SJCRH30 (cell line): ENCODE measurements around the gene PDE5A. TPM values are rescaled to one million over a fixed set of nuclear protein-coding genes. Genes with fewer than 3 reads are reported as not detected.

Source experiments
- DNase-seq, 2 experiments: peaks; one replicate each; pipeline ENCODE4 v3.0.0-alpha.2; 2015 to 2020
- H3K27ac ChIP-seq: fragments of 250-450 bp; sonication (Bioruptor Pico); 2 replicates; pipeline ENCODE4 v1.5.1; 2020; ENCODE audit warnings: mild to moderate bottlenecking, moderate library complexity
- H3K27me3 ChIP-seq: fragments of 250-450 bp; sonication (Bioruptor Pico); 2 replicates; pipeline ENCODE4 v1.5.1; 2020; ENCODE audit warnings: mild to moderate bottlenecking, moderate library complexity
- H3K36me3 ChIP-seq: fragments of 250-450 bp; sonication (Bioruptor Pico); 2 replicates; pipeline ENCODE4 v1.5.1; 2020; ENCODE audit warnings: mild to moderate bottlenecking, moderate library complexity
- H3K4me1 ChIP-seq: fragments of 250-450 bp; sonication (Bioruptor Pico); 2 replicates; pipeline ENCODE4 v1.5.1; 2020; ENCODE audit warnings: mild to moderate bottlenecking, moderate library complexity
- H3K4me3 ChIP-seq: fragments of 250-450 bp; sonication (Bioruptor Pico); 2 replicates; pipeline ENCODE4 v1.5.1; 2020; ENCODE audit warnings: mild to moderate bottlenecking, moderate library complexity
- H3K9me3 ChIP-seq: fragments of 250-450 bp; sonication (Bioruptor Pico); replicated peaks from 2 replicates; pipeline ENCODE4 v1.5.1; 2020; ENCODE audit warnings: mild to moderate bottlenecking, moderate library complexity
- total RNA-seq: library from RNA; depleted of rRNA; stranded (reverse); fragments of >200 nt; shearing (Covaris generic); gene quantifications from 2 replicates; pipeline ENCODE4 v1.2.3, GENCODE V29; 2014

The PDE5A gene
- total RNA-seq, 1 experiment from 2014 or later: 4.3 TPM

DNA sequence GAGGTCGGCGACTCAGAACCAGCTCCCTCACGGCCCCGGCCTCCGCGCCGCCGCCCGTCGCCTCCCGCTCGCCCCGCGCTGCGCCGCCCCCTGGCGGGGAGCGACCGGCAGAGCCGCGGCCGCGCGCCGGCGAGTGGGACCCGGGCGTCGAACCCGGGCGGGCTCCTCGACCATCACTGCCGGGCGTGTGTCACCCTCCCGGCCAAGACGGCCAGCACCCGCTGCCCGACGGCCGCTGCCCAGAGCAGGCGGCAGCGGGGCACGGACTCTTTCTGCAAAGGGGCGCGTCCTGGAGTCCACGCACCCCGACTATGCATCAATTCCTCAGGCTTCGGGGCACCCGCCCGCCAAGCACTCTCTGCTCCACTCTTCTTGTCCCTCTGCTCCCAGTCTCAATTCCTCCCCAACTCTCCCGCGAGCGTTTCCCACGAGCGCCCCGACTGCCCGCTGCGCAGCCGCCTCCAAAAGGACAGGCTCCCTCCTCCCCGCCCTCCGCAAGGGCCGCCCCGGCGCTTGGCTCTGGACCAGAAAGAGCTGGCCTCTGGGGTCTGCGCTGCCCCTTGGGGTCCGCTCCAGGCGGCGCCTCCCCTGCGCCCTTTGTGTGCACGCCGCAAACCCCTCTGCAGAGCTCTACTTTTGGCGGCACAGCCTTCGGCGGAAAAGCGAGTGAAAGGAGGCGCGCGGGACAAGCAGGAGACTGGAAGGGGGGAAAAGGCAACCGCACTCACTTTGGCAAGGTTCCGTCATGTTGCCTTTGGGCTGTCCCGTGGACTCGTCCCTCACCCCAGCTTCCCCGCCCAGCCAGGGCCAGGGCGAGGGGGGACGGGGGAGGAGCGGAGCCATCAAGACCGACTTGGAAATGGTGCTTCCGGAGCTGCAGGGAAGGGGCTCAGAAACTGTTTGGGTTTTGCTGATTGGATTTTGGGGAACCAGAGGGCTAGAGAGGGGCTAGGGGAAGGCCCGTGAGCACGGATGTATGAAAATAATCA, 1.0 kb downstream of the PDE5A start:
- H3K9me3 ChIP-seq: no peaks in the 10 kb centered on the region
- H3K27ac ChIP-seq: no peak overlapping the region
- H3K4me3 ChIP-seq: peak overlapping the region; percentile 65
- H3K27me3 ChIP-seq: no peaks in the 10 kb centered on the region
- DNase-seq: peak; percentile 69 to 75
- peaks cover 4% of the 10 kb centered on the region; the same call in 1 of the 2 replicates for H3K4me1 ChIP-seq
- no peaks in the 10 kb centered on the region for H3K36me3 ChIP-seq

DNA sequence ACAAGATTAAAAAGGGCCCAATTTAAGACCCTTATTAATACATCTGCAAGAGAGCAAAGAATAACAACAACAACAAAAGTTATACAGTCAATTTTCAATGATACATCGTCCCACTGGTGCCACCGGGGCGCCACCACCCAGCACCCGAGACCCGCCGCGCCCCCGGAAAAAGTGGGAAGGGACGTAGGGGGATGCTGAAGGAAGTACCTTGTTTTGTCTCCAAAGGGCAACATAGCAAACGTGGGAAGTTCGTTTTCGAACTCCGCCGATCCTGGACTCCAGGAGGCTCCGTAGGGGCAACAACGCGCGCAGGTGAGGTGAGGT, 1.7 kb downstream of the PDE5A start:
- H3K36me3 ChIP-seq: no peaks in the 10 kb centered on the region
- no peaks in the 10 kb centered on the region for H3K9me3 ChIP-seq
- H3K27ac ChIP-seq: no peak overlapping the region
- H3K4me3 ChIP-seq: peak overlapping the region; percentile 65
- no peak for DNase-seq
- peaks cover 4% of the 10 kb centered on the region; the same call in 1 of the 2 replicates for H3K4me1 ChIP-seq
- H3K27me3 ChIP-seq: no peaks in the 10 kb centered on the region

DNA sequence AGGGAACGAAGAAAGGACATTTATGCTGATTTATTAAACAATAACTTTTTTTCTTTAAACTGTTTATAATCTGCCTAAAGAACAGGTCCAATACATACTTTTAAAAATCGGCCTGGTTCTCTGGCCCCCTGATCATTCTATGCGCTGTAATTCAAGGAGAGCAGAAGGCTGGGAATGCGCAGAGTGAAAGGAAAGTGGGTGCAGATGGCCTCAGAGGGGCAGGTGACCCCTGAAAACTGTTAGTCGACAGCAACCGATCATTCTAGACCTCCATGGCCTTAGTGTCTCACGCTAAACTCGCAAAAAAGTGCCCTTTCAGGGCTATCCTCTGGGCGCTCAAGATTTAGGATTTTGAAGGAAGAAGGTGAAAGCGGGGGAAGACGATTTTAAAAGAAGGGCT, 2.2 kb downstream of the PDE5A start:
- Histone ChIP-seq H3K27ac (no peak overlapping the region), H3K4me1 (peaks cover 4% of the 10 kb centered on the region; the same call in 1 of the 2 replicates), H3K9me3 (no peaks in the 10 kb centered on the region), H3K36me3 (no peaks in the 10 kb centered on the region), H3K4me3 (no peak overlapping the region), H3K27me3 (no peaks in the 10 kb centered on the region)
- DNase-seq: no peak

DNA sequence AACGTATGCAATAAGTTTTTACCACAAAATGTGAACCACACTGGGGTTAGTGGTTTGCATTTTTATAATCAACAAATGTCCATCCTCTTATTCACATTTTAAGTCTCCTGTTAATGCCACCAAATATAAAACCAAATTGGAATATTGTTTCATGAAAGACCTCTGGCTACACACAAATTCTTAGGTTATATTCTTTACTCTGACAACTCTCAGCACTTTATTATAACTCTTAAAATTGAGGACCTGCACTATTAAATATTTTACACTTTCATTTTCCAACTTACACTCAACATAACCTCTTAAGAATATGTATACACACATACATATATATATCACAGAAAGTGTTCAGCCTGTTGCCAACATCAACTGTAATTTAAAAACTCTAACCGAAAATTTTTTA, 2.8 kb downstream of the PDE5A start:
- H3K27ac ChIP-seq: no peak overlapping the region
- no peaks in the 10 kb centered on the region for H3K27me3 ChIP-seq
- no peak for DNase-seq
- H3K4me1 ChIP-seq: peaks cover 4% of the 10 kb centered on the region; the same call in 1 of the 2 replicates
- no peak overlapping the region for H3K4me3 ChIP-seq
- H3K36me3 ChIP-seq: no peaks in the 10 kb centered on the region
- H3K9me3 ChIP-seq: no peaks in the 10 kb centered on the region

DNA sequence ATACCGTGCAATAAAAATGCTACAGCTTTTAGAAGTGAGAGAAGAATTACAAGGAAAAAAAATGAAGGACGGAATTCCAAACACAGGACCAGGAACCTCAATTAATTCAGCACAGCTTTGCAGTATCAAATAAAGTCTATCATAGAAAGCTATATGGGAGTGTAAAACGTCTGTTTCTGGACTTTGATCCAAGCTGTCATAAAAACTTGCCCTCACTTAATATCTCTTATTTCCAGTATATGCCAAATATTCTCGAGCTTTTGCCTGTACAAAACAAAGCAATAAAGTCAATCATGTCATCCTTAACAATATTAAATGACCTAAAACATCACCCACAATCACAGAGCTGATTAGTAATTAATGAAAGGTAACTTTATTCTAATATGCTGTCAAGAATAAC, 4.2 kb downstream of the PDE5A start:
- H3K27me3 ChIP-seq: no peaks in the 10 kb centered on the region
- H3K27ac ChIP-seq: no peak overlapping the region
- no peaks in the 10 kb centered on the region for H3K36me3 ChIP-seq
- DNase-seq: no peak
- peaks cover under 1% of the 10 kb centered on the region; the same call in 1 of the 2 replicates for H3K4me1 ChIP-seq
- no peaks in the 10 kb centered on the region for H3K9me3 ChIP-seq
- no peak overlapping the region for H3K4me3 ChIP-seq

DNA sequence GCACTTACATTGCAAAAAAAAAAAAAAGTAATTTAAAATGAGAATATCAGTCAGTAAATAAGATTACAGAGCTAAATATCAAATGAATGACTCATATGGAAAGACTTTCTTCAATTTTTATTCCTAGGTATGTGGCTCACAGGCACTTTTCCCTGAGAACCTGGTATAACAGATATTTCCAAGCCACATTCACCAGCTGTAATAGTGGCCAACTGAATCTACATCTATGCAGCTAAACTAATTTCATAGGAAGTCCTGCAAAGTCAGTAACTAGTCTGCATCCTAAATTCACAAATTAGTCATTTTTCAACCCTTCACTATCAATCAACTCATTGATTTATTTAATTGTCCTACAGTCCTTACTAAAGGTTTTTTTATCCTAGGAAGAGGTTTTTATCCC, 5.6 kb downstream of the PDE5A start:
- Histone ChIP-seq H3K9me3 (no peaks in the 10 kb centered on the region), H3K36me3 (no peaks in the 10 kb centered on the region), H3K4me1 (no peaks in the 10 kb centered on the region), H3K27ac (no peak overlapping the region), H3K27me3 (no peaks in the 10 kb centered on the region), H3K4me3 (no peak overlapping the region)
- DNase-seq: no peak

DNA sequence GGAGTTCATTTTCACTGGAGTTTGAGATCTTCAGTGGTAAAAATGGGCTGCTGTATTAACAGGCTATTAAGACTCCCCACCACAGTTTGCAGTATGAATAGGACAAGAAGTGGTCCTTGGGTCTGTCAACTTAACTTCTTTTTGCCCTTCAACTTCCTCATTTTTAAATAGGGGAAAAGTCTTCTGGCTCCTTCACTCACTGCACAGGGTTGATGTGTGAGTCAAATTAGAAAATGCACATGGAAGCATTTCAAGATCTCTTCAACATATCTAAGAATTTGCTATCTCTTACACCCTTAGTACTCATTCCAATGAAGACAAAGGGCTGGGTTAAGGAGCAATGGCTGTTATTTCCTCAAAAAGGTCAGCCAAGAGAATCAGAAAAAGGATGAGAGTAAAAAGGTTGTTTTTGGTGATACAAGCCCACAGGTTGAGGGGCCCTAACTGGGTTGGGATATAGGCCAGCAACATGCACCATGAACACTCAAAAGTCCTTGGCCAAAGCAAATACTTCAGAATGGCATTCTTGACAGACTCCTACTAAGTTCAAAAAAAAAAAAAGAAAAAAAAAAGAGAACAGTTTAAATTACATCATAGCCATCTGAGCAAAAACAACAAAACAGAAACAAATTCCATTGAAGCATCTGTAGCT, 13.4 kb downstream of the PDE5A start:
- DNase-seq: no peak
- H3K36me3 ChIP-seq: no peaks in the 10 kb centered on the region
- no peaks in the 10 kb centered on the region for H3K27me3 ChIP-seq
- no peaks in the 10 kb centered on the region; the same call in 1 of the 2 replicates for H3K9me3 ChIP-seq
- H3K4me3 ChIP-seq: no peak overlapping the region
- H3K4me1 ChIP-seq: no peaks in the 10 kb centered on the region
- no peak overlapping the region for H3K27ac ChIP-seq

DNA sequence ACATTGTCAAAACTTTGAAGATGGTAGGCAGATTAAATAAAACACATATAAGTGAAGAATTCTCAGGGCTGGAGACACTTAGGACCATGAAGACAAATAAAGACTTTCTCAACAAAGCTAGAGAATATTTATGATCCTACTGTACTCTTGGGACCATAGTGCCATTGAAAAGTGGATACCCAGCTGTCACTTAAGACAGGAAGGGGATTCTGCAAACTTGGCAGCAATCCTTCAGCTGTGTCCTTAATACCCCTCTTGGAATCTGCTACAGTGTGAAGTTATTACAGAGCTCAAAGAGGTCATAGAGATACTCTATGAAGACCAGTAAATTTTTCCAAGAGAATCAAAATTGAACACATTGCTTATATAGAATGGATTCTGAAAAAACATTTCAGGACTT, 24.3 kb downstream of the PDE5A start:
- DNase-seq: peak; percentile 13 to 49
- no peaks in the 10 kb centered on the region for H3K9me3 ChIP-seq
- no peak overlapping the region for H3K4me3 ChIP-seq
- H3K27ac ChIP-seq: no peak overlapping the region
- peaks cover 14% of the 10 kb centered on the region for H3K4me1 ChIP-seq
- H3K36me3 ChIP-seq: no peaks in the 10 kb centered on the region
- no peaks in the 10 kb centered on the region for H3K27me3 ChIP-seq

DNA sequence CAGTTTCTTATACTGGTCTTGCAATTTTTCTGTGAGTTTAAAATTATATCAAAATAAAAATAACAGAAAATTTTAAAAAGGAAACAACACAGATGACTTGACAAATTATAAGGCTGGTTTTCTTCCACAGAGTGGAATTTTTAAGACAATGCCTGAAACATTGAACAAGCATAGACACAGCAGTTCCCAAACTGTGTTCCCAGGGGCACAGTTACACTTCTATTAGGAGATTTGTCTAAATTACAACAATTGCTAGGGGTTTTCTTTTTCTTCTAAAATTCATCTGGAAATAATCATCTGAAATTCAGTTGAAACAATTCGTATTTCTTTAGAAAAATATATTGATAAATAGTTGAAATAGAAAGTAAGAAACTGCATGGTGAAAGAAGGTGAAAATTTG, 26.2 kb downstream of the PDE5A start:
- H3K9me3 ChIP-seq: no peaks in the 10 kb centered on the region

DNA sequence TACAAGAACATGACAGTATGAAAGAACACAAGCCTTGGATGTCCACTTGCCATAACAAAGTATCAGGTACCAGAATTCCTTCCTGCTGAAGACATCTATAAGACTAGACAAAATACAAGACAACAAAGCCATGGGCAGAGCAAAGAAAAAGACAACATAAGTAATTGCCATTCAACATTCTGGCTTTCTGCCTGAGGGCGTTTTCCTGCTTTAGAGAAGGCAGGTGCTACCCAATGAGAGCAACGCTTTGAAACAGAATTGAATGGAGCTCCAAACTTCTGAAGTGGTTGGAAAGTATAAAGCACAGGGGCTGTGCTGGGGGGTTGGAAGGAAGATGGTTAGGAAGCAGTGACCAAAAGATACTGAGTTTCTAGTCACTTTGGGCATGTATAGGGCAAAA, 30.1 kb downstream of the PDE5A start:
- no peak overlapping the region for H3K27ac ChIP-seq
- no peaks in the 10 kb centered on the region; the same call in 1 of the 2 replicates for H3K4me1 ChIP-seq
- peak in 1 of 2 experiments; percentile 30 for DNase-seq
- no peaks in the 10 kb centered on the region for H3K36me3 ChIP-seq
- H3K4me3 ChIP-seq: no peak overlapping the region
- no peaks in the 10 kb centered on the region for H3K9me3 ChIP-seq
- no peaks in the 10 kb centered on the region for H3K27me3 ChIP-seq

More for the DNA sequence above, 26.2 kb downstream of the PDE5A start:
- Histone ChIP-seq H3K27ac (no peak overlapping the region), H3K4me1 (peaks cover 14% of the 10 kb centered on the region), H3K4me3 (no peak overlapping the region), H3K27me3 (no peaks in the 10 kb centered on the region), H3K36me3 (no peaks in the 10 kb centered on the region)
- DNase-seq: no peak

DNA sequence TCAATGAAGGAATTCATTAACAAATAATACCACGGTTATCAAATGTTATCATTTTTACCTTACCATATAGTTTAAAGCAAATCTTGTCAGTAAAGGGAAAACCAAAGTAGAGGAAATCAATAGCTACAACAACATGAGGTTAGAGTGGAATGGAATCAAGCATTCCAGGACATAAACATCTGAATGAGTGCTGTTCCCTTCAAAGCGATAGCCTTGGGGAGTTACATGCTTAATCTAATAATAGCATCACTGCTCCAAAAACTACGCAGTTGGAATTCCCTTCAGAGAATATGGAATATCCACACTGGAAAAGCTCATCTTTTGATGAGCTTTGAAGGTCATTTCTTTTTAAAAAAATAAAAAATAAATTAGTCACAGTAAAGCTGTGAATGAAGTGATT, 31.2 kb downstream of the PDE5A start:
- no peaks in the 10 kb centered on the region for H3K36me3 ChIP-seq
- DNase-seq: no peak
- H3K27ac ChIP-seq: no peak overlapping the region
- H3K4me1 ChIP-seq: no peaks in the 10 kb centered on the region
- no peaks in the 10 kb centered on the region for H3K9me3 ChIP-seq
- no peaks in the 10 kb centered on the region for H3K27me3 ChIP-seq
- no peak overlapping the region for H3K4me3 ChIP-seq

DNA sequence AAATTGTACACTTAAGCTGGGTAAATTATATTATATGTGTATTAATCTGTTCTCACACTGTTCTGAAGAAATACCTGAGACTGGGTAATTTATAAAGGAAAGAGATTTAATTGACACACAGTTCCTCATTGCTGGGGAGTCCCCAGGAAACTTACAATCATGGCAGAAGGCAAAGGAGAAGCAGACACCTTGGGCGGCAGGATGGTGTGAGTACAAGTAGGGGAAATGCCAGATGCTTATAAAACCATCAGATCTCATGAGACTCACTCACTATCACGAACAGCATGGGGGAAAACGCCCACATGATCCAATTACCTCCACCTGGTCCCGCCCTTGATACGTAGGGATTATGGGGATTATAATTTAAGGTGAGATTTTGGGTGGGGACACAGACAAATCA, 34.9 kb downstream of the PDE5A start:
- Histone ChIP-seq H3K4me3 (no peak overlapping the region), H3K4me1 (no peaks in the 10 kb centered on the region), H3K36me3 (no peaks in the 10 kb centered on the region), H3K9me3 (no peaks in the 10 kb centered on the region), H3K27ac (no peak overlapping the region), H3K27me3 (no peaks in the 10 kb centered on the region)
- no peak for DNase-seq

DNA sequence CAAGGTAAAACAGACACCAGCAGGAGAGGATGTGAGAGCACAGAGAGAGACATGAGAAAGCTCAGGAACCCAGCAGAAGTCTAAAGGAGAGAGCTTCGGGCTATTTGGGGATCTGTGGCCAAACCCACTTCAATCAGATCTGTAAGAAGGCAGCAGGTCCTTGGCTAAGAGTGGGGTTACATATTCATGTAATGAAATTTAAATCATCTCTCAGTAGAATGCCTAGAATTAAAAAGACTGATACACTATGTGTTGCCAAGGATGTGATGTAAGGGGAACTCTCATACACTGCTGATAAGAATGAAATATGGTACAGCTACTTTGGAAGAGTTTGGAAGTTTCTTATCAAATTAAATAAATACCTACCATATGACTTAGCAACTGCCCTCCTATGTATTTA, 35.8 kb downstream of the PDE5A start:
- no peaks in the 10 kb centered on the region for H3K36me3 ChIP-seq
- no peak for DNase-seq
- no peaks in the 10 kb centered on the region for H3K9me3 ChIP-seq
- H3K4me3 ChIP-seq: no peak overlapping the region
- no peaks in the 10 kb centered on the region for H3K27me3 ChIP-seq
- H3K4me1 ChIP-seq: no peaks in the 10 kb centered on the region
- H3K27ac ChIP-seq: no peak overlapping the region

DNA sequence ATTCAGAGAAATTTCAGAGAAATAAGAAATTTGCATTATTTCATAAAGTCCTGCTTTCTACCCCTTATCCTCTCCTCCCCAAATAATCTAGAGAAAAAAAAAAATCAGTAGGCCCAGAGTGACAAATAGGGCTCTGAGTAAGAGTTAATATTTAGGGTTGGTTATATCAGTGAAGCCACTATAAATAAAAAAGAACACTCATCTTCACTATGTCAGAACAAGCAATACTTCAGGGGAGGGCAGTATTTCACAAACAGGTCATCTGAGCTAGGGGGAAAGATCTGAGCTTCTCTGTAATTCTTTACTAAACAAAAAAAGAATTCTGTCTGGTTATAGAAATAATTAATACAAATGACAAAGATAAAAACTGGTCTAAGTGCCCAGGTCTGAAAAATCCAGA, 39.4 kb downstream of the PDE5A start:
- no peaks in the 10 kb centered on the region for H3K4me1 ChIP-seq
- H3K9me3 ChIP-seq: no peaks in the 10 kb centered on the region
- no peaks in the 10 kb centered on the region for H3K36me3 ChIP-seq
- no peak overlapping the region for H3K27ac ChIP-seq
- no peaks in the 10 kb centered on the region for H3K27me3 ChIP-seq
- H3K4me3 ChIP-seq: no peak overlapping the region
- DNase-seq: no peak

DNA sequence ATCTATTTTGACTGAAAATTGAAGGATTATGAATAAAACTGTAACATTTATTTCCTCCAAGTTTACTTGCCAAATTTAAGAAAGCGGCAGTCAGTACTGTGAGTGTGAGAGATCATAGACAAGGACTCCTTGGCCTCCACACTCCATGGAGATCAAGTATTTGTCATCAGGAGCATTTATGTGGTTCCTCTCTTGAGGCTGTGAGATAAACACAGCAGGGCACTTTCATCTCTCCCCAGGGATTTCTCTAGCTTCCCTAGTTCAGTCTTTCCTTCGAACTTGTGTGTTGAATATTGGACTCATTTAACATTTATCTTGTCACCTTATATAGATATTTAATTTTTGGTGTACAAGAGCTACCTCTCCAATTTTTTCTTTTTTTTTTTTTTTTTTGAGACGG, 40.8 kb downstream of the PDE5A start:
- Histone ChIP-seq H3K4me1 (no peaks in the 10 kb centered on the region), H3K36me3 (no peaks in the 10 kb centered on the region), H3K4me3 (no peak overlapping the region), H3K27ac (no peak overlapping the region), H3K9me3 (no peaks in the 10 kb centered on the region), H3K27me3 (no peaks in the 10 kb centered on the region)
- no peak for DNase-seq
